HG03378 (cell line): ENCODE data around the gene GALNT13.

Source experiments
- ATAC-seq: cut with Tn5 transposase; IDR thresholded peaks from one replicate; pipeline ENCODE4 v1.9.1; 2021; ENCODE audit warnings: mild to moderate bottlenecking, moderate library complexity; ENCODE audit not compliant: unreplicated experiment

GALNT13 gene

DNA sequence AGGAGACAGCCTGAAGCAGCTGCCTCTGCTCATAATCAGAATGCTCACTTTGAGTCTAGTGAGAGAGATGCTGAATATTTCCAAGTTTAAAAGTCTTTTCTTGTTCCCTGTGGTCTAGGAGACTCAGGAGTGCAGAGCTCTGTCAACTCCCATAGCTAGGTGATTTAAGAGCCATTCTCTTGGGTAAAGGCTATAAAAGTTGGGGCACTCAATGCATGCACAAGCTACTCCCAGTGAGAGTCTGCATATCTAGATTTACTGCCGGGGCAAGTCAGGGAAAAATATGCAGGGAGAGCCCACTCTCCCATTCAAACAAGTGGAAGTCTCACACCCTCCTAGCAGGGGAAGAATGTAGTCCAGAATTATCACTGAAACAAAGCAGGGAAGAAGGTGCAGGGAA lies 418.1 kb downstream of the GALNT13 start:
- ATAC-seq: no peak

DNA sequence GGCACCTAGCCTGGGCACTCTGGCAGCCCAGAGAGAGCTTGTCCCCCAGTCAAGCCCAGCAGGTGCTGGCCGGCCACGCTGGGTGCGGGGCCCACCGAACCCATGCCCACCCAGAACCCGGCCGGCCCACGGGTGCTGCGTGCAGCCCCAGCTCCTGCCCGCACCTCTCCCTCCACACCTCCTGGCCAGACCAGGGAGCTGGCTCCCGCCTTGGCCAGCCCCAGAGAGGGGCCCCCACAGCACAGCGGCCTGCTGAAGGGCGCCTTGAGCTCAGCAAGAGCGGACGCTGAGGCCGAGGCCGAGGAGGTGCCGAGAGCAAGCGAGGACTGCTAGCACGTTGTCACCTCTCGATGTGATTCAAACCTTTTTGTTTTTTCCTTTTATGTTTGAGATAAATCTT lies 419.8 kb downstream of the GALNT13 start:
- no peak for ATAC-seq

DNA sequence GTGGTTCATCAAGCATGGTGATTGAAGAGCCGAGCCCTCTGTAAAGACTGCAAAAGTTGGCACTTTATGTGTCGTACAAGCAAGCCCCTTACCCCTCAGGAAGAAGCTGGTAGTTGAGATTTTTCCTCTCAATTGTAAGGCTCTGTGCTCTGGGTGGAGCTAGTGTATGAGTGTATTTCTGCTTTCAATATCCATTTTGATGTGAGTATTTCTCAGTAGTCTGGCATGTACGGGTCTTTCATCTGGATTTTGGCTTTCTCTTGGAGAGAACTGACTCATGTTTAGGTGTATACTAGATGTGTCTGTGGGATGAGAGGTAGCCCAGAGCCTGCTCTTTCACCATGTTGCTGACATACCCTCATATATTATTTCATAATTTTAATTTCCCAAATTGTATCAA lies 420.2 kb downstream of the GALNT13 start:
- no peak for ATAC-seq

DNA sequence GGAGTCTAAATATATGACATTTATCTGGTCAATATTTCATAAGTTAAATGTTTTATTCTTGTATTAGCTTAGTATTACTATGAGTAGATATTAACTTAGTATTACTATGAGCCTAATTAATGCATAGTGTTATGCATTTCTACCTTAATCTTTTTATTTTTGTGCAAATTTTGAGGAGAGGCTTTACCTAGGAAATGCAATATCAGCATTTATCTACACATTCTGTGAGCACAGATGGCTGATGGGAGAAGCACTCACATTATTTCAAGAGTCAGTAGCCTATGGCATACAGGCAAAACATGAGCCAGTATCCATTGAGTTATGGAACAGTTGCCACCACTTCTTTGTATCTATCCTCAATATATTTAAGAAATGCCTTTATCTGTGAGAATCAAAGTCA lies 422.1 kb downstream of the GALNT13 start:
- ATAC-seq: no peak

DNA sequence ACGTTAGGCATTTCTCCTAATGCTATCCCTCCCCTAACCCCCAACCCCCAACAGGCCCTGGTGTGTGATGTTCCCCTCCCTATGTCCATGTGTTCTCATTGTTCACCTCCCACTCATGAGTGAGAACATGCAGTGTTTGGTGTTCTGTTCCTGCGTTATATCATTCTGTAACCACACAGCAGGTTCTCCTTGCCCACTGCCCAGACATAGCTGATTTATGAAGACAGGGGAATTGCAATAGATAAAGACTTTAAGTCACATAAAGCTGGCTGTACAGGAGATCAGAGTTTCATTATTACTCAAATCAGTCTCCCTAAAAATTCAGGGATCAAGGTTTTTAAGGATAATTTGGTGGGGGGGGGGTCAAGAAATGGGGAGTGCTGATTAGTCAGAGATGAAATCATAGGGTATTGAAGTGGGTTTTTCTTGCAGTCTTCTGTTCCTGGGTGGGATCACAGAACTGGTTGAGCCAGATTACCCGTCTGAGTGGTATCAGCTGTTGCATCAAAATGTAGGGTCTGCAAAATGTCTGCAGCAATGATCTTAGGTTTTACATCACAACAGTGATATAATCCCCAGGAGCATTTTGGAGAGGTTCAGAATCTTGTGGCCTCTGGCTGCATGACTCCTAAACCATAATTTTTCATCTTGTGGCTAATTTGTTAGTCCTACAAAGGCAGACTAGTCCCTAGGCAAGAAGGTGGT lies 434.7 kb downstream of the GALNT13 start:
- ATAC-seq: no peak

DNA sequence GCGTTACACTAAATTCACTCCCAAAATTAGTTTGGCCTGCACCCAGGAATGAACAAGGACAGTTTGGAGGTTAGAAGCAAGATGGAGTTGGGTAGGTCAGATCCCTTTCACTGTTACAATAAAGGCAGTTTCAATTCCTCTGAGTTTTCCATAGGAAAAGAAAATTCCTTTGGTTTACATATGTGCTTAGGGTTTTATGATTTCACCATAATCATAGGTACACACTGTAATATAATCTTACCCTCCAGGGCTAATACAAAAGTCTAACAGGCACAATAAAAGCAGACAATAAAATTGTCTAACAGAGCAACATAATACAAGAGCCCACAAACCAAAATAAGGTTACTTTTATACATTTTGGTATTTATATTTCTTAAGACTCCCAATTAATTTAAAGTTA lies 435.3 kb downstream of the GALNT13 start:
- no peak for ATAC-seq

DNA sequence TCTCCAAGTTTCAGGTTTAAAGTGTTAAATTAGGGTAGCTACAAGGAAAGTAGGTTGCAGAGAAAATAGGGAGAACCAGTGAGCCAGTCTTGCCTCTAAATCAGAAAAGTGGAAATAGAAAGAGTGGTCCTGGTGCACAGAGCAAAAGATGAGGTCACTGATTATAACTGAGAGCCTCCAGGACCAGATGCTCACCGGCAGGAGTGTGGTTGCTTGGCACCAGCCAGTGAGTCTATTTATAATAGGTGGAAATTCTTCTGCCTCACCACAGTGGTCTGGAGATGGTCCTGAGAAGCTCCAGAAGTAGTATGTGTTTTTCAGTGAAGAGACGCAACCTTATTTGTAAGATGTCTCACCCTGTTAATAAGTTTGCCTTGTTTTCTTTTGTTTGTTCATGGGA lies 452.9 kb downstream of the GALNT13 start:
- ATAC-seq: no peak

DNA sequence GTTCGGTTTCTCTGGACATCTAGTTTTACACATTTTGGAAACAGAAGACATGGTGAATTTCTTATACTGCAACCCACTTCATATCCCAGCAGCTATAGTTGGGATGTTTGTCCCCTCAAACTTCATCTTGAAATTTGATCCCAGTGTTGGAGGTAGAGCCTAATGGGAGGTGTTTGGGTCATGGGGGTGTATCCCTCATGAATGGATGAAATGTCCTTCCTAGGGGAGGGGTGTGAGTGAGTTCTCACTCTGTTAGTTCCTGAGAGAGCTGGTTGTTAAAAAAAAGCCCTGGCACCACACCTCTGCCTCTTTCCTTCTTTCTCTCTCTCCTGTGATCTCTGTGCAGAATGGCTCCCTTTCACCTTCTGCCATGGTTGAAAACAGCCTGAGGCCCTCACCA lies 457.8 kb downstream of the GALNT13 start:
- no peak for ATAC-seq

DNA sequence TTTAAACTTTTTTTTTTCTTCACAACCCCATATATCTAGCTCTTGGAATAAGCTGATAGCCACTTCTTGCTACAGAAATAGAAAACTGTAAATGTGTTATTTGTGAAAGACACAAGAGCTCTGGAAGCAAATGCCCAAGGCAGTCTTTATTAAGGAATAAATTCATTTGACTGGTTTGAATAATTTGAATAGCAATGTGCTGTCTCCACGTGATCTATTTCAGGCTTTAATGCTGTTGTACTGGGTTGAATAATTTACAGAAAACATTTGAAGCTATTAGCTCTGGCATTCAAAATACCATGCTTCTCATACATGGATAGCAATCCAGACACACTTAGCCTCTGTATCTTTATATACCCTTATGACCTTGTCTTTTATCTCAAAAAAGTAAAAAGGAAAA lies 460.1 kb downstream of the GALNT13 start:
- ATAC-seq: no peak

DNA sequence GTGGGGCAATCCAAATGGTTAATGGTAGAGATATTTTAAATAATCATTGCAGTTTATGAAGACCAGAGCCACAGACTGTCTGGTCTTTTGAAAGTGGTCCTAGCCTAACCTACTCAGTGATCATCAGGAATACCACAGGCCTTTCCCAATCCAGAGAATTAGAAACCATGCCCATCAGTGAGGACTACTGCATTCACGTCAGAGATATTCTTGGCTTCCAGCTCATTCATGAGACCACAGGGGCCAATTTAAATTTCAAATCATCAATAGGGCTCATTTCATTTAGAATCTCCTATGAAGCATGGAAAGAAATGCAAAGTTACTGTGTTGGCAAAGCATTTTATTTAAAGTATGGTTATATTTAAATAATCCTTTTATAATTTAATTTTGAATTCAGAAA lies 464.5 kb downstream of the GALNT13 start:
- ATAC-seq: no peak

DNA sequence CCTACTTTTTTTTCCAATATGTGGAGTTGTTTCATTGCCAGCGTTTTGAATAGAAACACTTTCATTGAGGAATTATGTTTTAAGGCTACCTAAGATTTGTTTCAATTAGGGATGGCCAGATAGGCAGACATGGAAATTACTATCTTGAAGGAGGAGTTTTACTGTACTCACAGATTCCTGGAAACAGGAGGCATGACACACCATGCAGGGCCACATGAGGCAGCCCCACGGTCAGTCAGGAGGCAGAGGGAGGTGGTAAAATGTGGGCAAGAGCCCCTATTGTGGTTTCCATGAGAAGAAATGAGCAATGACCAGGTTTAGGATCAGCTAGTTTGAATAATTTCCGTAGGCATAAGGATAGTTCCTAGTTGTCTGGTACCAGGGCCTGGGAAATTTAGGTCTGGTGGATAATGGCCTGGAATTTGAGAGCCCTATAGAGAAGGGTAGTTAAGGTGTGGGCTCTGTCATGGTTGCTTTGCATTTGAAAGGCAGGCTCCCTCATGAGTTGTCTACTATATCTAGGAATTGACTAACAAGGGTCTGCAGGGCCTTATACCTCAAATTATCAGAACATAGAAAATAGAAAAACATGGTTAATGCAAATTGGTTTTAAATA lies 466.7 kb downstream of the GALNT13 start:
- ATAC-seq: no peak

DNA sequence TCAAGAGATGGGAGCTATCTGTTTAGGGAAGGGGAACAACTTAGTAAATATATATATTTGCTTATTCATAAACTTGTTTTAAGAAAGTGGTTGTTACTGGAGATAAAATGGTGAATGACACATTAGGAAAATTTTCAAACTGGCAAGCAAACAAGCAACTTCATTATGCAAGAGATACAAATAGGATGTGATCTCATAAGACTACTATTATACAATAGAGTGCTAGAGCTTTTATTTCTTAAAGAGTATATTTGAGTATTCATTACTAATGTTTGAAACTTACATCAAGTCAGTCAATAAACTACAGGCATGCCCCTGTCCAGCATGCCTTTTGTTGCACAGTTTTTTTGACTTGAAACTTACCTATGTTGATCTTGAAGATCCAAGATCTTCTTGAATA lies 471.6 kb downstream of the GALNT13 start:
- no peak for ATAC-seq

DNA sequence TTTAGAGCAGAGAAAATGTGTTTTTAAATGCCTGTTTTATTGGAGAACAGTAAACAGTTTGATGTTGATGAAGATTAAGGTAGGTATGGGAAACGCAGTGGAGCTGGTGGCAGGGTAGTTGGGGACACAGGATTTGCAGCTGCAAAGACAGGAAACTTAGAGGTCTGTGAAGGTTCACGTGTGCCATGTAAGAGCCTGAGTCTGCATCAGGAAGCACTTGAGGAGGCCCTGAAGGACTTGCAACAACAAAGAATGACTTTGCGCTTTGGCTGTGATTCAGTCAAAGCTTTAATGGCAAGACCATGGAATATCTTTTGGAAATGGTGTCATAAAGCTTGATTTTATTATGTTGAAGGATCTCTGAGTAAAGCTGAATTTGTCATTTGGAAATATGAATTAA lies 479.2 kb downstream of the GALNT13 start:
- no peak for ATAC-seq

DNA sequence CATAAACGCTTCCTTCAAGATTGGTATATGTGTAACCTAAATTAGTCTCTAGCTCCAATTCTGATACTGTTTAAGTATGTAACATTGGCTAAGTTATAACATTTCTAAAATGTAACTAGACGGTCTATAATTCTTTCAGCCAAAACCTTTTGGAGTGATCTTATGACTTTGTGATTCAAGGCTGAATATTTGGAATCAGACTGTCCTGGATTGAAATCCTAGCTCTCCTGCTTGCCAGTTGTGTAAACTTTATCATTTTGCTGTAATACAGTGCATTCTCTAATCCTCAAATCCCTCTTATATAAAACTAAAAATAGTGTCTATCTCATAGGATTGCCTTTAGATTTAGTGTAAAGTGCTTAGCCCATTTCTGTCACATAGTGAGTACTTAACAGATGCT lies 489.6 kb downstream of the GALNT13 start:
- no peak for ATAC-seq

DNA sequence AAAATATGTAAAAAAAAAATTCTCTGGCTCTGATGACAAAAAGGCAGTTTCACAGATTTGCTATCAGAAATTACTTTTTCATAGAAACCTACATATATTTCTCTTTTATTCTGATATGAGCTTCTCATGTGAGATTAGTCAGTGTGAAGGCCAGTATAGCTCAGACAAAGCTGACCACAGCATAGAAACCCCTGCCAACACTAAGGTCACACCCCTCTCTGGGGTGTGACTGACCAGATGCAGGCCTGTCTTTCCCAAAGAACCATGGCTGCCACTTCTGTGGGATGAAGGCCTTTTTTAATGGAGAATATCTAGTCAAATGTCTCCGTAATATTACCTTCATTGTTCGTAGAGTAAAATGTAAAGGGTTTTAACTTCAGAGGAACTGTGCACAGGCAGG lies 496.4 kb downstream of the GALNT13 start:
- no peak for ATAC-seq

DNA sequence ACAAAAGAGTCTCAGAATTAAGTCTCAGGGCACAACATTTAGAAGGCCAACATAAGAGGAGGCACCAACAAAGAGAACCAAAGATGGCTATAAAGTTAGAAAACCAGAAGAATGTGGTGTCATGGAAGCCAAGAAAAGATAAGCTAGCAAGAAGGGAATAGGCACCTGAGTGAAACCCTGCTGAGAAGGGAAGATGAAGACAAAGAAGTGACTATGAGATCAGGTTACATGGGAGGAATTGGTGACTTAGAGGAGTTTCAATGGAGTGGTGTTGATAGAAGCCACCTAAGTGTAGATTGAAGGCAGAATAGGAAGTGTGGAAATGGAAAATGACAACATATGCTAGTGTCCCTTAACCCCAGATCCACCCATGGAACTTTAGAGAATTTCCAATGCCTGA lies 499.2 kb downstream of the GALNT13 start:
- ATAC-seq: no peak

DNA sequence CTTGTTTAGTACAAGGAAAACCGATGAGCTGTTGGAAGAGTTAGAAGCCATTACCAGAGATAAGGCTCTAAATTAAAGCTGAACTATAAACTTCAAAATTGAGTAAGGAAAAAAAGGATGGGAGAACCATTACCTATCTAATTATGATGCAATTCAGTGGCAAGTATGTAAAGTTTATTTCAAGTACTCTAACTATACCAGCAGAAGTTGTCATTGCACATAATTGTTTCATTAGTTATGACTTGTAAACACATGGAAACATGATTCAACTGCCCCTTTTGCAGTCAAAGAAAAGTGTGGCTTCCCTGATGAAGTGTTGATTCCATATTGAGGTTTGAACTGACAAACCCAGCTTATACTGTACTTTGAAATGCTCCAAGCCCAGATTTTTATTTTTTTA lies 502.7 kb downstream of the GALNT13 start:
- no peak for ATAC-seq

DNA sequence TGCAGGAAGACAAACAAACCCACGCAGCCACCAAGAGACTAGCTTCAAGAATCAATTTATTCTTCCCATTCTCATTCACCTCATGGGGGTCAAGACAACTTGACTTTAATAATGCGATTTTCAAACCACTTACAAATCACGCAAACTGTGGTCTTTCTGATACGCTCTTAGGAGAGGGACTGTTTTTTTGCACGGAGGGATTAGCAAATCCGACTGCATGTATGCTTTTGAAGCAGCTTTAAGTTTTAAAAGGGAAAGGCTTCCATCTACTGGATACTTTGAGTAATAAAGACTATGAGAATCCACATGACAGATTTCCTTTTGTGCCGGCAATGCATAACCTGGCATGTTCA lies 503.8 kb downstream of the GALNT13 start:
- ATAC-seq: peak; percentile 68

DNA sequence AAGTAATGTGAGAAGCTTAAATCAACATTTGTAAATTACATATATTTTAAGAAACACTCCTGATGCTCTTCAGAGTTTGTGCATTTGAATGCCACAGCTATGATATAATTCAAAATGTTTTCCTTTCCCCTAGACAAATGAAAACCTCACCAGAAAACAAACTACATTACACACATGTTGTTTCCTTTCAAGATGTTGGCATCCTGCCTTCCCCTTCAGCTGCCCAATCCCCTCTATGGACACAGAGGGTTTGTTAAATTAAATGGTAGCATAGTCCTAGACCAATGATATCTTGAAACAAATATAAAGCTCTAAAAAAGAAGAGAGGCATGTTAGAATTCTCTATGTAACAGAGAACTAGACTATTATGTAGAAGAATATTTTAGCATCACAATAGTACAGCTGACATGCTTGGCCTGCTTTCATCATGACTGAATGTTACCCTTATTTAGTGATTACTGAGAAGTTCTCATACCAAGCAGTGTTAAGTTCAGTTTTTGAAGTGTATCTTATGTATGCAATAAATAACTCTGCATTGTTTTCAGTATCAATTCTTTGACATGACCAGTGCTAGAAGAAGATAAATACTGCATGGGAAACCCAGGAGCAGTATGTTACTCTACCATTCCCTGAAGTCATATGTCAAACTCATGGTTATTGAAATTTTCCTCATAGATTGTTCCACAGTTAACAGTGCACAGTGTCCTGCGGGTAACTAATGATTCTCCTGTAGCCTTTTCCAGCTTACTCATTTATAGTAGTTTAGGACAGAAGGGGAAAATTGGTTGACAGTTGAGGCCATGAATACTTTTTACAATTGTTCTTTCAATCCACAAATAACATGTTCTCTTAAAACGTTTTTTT lies 510.4 kb downstream of the GALNT13 start:
- no peak for ATAC-seq

DNA sequence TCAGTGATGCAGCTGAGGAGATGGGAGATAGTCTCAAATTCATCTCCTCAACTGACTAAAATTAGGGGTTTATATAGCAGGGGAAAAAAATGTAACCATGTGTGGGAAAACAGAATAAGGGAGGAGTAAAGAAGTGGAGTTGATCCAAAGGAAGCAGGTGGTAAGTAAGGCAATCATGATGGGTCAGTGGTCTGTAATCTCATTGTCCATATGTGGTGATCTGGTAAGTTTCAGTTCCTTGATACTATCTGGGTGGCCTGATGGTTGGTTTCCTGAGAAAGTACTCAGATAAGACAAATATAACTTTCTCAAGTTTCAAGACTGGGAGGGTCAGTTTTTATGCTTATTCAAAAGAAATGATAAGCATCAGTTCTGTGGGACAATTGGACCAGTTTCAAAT lies 514.5 kb downstream of the GALNT13 start:
- no peak for ATAC-seq

DNA sequence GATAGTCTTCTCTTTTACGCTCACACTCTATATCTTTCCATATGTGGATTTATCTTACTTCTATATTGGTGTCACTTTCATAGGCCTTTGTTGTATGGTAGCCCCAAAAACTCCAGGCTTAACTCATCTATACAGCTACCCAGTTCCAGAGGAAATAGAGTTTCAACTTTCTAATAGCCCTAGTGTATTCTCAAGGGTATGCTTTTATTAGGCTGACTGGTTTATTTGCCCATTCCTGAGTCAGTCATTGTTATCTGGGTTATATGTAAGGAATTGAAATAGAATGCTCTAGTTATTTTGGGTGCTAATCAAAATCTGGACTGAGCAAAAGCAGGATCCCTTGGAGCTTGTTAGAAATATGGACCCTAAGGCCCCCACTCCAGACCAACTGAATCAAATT lies 519.3 kb downstream of the GALNT13 start:
- no peak for ATAC-seq

DNA sequence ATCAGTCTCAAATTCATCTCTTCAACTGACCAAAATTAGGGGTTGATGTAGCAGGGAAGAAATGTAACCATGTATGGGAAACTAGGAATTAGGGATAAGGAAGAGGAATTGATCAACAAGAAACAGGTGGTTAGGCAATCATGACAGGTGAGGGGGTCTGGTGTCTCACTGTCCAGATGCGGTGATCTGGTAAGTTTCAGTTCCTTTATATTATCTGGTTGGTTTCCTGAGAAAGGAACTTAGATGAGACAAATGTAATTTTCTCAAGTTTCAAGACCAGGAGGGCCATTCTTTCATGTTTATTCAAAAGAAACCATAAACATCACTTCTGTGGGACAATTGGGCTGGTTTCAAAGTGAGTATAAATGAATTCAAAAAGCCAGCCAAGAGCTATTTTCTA lies 520.5 kb downstream of the GALNT13 start:
- peak; percentile 95 for ATAC-seq
